ENCODE measurements around the gene DDX27. TPM values are rescaled to one million over a fixed set of nuclear protein-coding genes. Genes with fewer than 3 reads are reported as not detected.
A peak's percentile ranks its signal among the peaks of the same experiment; 100 is the strongest.

DDX27 gene
- total and polyA plus RNA-seq, 9 of the 15 experiments (the other 6 are each of a cell fraction or from before 2014, with no cell fraction given) = 17.9 to 79.3 (median 57.0) TPM

DNA sequence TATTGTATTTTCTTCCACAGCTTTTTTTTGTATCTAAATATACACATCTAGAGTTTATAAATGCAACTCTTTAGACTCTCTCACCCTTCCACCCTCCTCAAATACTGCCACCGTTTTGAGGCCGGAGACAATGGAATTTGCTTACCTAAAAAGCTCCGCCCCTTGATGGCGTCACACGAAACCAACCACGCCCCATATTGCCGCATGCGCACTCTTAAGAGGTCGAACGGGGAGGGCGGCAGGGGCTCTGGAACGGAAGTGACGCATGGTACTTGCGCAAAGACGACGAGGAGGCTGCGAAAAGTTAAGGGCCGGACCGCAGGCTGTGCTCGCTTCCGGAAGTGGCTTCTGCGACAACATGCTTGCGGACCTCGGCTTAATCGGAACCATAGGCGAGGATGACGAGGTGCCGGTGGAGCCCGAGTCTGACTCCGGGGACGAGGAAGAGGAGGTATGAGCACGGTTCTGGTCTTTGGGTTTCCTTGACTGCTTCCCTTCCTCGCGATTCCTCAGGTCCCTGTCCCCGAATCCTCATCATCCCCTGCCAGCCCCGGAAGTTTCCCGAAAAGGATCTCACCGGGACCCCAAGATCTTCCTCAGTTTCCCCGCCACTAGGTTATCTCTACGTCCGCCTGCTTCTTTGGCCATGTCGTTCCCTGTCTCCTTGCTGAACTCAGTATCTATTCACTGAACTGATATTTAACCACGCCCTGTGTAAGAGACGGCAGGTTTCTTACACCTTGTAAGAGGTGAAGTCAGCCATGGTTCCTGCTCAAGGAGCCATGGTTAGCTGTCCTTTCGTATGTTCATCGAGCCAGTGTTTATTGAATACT, at the start of gene DDX27 (continued):
- TF ChIP-seq, protein P1, sequence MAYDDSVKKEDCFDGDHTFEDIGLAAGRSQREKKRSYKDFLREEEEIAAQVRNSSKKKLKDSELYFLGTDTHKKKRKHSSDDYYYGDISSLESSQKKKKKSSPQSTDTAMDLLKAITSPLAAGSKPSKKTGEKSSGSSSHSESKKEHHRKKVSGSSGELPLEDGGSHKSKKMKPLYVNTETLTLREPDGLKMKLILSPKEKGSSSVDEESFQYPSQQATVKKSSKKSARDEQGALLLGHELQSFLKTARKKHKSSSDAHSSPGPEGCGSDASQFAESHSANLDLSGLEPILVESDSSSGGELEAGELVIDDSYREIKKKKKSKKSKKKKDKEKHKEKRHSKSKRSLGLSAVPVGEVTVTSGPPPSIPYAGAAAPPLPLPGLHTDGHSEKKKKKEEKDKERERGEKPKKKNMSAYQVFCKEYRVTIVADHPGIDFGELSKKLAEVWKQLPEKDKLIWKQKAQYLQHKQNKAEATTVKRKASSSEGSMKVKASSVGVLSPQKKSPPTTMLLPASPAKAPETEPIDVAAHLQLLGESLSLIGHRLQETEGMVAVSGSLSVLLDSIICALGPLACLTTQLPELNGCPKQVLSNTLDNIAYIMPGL (CRISPR knock-in tag; IDR thresholded peaks at IDR 0.05) = no peak
- no peak for TF ChIP-seq RFX1 (IDR thresholded peaks at IDR 0.05)
- TF ChIP-seq, protein P2, sequence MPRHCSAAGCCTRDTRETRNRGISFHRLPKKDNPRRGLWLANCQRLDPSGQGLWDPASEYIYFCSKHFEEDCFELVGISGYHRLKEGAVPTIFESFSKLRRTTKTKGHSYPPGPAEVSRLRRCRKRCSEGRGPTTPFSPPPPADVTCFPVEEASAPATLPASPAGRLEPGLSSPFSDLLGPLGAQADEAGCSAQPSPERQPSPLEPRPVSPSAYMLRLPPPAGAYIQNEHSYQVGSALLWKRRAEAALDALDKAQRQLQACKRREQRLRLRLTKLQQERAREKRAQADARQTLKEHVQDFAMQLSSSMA (CRISPR knock-in tag; IDR thresholded peaks at IDR 0.05) = no peak
- peak; percentile 95 for TF ChIP-seq ETV1 (tag; conservative IDR thresholded peaks at IDR 0.05; ENCODE audit: low read depth)
- TF ChIP-seq SMARCA4 (IDR thresholded peaks at IDR 0.05) = 0 out of 2 replicates have a peak, but pooled peaks have one; percentile 12
- no peak for TF ChIP-seq TSC22D4 (tag; IDR thresholded peaks at IDR 0.05)
- no peak for TF ChIP-seq BACH1 (tag; IDR thresholded peaks at IDR 0.05)
- no peak for TF ChIP-seq ZNF140 (CRISPR knock-in tag; IDR thresholded peaks at IDR 0.05)
- peak; percentile 61 for TF ChIP-seq E2F8 (IDR thresholded peaks at IDR 0.05; ENCODE audit: low read depth, partially characterized antibody)
- no peak for TF ChIP-seq MTF1 (CRISPR knock-in tag; IDR thresholded peaks at IDR 0.05; ENCODE audit: borderline replicate concordance)
- no peak for TF ChIP-seq ARID2 (IDR thresholded peaks at IDR 0.05)
- no peak for TF ChIP-seq KLF13 (tag; IDR thresholded peaks at IDR 0.05; ENCODE audit: borderline replicate concordance, low read depth)
- peak; percentile 42; the same call in 1 of the 2 replicates for TF ChIP-seq TAF7 (tag; IDR thresholded peaks at IDR 0.05)
- TF ChIP-seq EGR1 (conservative IDR thresholded peaks at IDR 0.05) = no peak
- TF ChIP-seq E2F5 (CRISPR knock-in tag; IDR thresholded peaks at IDR 0.05) = no peak
- TF ChIP-seq, protein P3, sequence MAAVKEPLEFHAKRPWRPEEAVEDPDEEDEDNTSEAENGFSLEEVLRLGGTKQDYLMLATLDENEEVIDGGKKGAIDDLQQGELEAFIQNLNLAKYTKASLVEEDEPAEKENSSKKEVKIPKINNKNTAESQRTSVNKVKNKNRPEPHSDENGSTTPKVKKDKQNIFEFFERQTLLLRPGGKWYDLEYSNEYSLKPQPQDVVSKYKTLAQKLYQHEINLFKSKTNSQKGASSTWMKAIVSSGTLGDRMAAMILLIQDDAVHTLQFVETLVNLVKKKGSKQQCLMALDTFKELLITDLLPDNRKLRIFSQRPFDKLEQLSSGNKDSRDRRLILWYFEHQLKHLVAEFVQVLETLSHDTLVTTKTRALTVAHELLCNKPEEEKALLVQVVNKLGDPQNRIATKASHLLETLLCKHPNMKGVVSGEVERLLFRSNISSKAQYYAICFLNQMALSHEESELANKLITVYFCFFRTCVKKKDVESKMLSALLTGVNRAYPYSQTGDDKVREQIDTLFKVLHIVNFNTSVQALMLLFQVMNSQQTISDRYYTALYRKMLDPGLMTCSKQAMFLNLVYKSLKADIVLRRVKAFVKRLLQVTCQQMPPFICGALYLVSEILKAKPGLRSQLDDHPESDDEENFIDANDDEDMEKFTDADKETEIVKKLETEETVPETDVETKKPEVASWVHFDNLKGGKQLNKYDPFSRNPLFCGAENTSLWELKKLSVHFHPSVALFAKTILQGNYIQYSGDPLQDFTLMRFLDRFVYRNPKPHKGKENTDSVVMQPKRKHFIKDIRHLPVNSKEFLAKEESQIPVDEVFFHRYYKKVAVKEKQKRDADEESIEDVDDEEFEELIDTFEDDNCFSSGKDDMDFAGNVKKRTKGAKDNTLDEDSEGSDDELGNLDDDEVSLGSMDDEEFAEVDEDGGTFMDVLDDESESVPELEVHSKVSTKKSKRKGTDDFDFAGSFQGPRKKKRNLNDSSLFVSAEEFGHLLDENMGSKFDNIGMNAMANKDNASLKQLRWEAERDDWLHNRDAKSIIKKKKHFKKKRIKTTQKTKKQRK (IDR thresholded peaks at IDR 0.05; ENCODE audit: borderline replicate concordance, low read depth, low read length) = no peak
- no peak for TF ChIP-seq SAFB (IDR thresholded peaks at IDR 0.05; ENCODE audit: borderline replicate concordance, low read depth, low read length)
- peak; percentile 49 for TF ChIP-seq MEIS2 (IDR thresholded peaks at IDR 0.05; ENCODE audit: partially characterized antibody)
